OCI-LY1 (cell line): ENCODE measurements around the gene NBEAL1.

Source experiments
- H2AFZ ChIP-seq: fragments of 200-600 bp; sonication (generic), shearing (Covaris generic); 2 replicates; pipeline ENCODE4 v1.6.0; 2014; ENCODE audit warnings: antibody characterized with exemption, mild to moderate bottlenecking, low read length
- H3F3A ChIP-seq: fragments of 200-600 bp; sonication (generic), shearing (Covaris generic); 2 replicates; pipeline ENCODE4 v1.6.0; 2014; ENCODE audit warnings: mild to moderate bottlenecking, antibody characterized with exemption, low read length, moderate library complexity; ENCODE audit not compliant: insufficient read depth
- H3K27ac ChIP-seq: fragments of 200-600 bp; sonication (generic); 2 replicates; pipeline ENCODE4 v1.5.1; 2014; ENCODE audit warnings: low read length, mixed run types, mild to moderate bottlenecking, low read depth; ENCODE audit not compliant: poor library complexity, severe bottlenecking
- H3K27me3 ChIP-seq: fragments of 200-600 bp; sonication (generic); 2 replicates; pipeline ENCODE4 v1.6.0; 2014; ENCODE audit warnings: antibody characterized with exemption, mild to moderate bottlenecking, low read length, moderate library complexity; ENCODE audit not compliant: insufficient read depth
- H3K36me3 ChIP-seq: fragments of 200-600 bp; sonication (generic); 2 replicates; pipeline ENCODE4 v1.6.1; 2014; ENCODE audit warnings: mild to moderate bottlenecking, antibody characterized with exemption, low read length, moderate library complexity, mixed read lengths; ENCODE audit not compliant: insufficient read depth
- H3K4me1 ChIP-seq: fragments of 200-600 bp; sonication (generic); 2 replicates; pipeline ENCODE4 v1.5.1; 2014; ENCODE audit warnings: mild to moderate bottlenecking, low read length, moderate library complexity; ENCODE audit not compliant: insufficient read depth, severe bottlenecking
- H3K4me2 ChIP-seq: fragments of 200-600 bp; sonication (generic), shearing (Covaris generic); 2 replicates; pipeline ENCODE4 v1.6.1; 2014; ENCODE audit warnings: low read length
- H3K4me3 ChIP-seq: fragments of 200-600 bp; sonication (generic); 2 replicates; pipeline ENCODE4 v1.5.1; 2014; ENCODE audit warnings: low read length, low read depth, mild to moderate bottlenecking, mixed read lengths; ENCODE audit not compliant: poor library complexity, severe bottlenecking
- H3K79me2 ChIP-seq: fragments of 200-600 bp; shearing (Covaris generic); 2 replicates; pipeline ENCODE4 v1.6.1; 2016; ENCODE audit warnings: mixed run types, low read length, mixed read lengths; ENCODE audit not compliant: insufficient read depth
- H3K9ac ChIP-seq: fragments of 200-600 bp; sonication (generic), shearing (Covaris generic); 2 replicates; pipeline ENCODE4 v1.6.1; 2014; ENCODE audit warnings: mild to moderate bottlenecking, low read length, mixed read lengths
- H3K9me2 ChIP-seq: fragments of 200-600 bp; sonication (generic), shearing (Covaris generic); 2 replicates; pipeline ENCODE4 v1.6.1; 2014; ENCODE audit warnings: low read depth, mild to moderate bottlenecking, low read length, mixed read lengths
- H3K9me3 ChIP-seq: fragments of 200-600 bp; shearing (Covaris generic); 2 replicates; pipeline ENCODE4 v1.6.1; 2014; ENCODE audit warnings: low read length, mixed read lengths
- H4K20me1 ChIP-seq: fragments of 200-600 bp; sonication (generic), shearing (Covaris generic); 2 replicates; pipeline ENCODE4 v1.6.0; 2016; ENCODE audit warnings: mild to moderate bottlenecking, low read length; ENCODE audit not compliant: insufficient read depth
- CTCF ChIP-seq: fragments of 200-600 bp; sonication (generic), shearing (Covaris generic); IDR thresholded peaks from 2 replicates; pipeline ENCODE4 v1.5.1; 2017; ENCODE audit warnings: mild to moderate bottlenecking, antibody characterized with exemption, low read length, moderate library complexity, mixed read lengths
- EZH2 ChIP-seq: fragments of 200-600 bp; sonication (generic), shearing (Covaris generic); IDR thresholded peaks from 2 replicates; pipeline ENCODE4 v1.8.0; 2017; ENCODE audit warnings: borderline replicate concordance, mixed run types, mild to moderate bottlenecking, antibody characterized with exemption, low read length, moderate library complexity, mixed read lengths

NBEAL1 gene

GRCh38 chr2:203042178-203042577 lies 27.5 kb downstream of the NBEAL1 start:
- Histone ChIP-seq H3K27ac (no peak overlapping the region), H3K36me3 (no peaks in the 10 kb centered on the region), H4K20me1 (no peaks in the 10 kb centered on the region), H2AFZ (no peak overlapping the region), H3K27me3 (no peaks in the 10 kb centered on the region), H3K9me2 (no peaks in the 10 kb centered on the region), H3K4me2 (no peak overlapping the region), H3K79me2 (no peaks in the 10 kb centered on the region), H3K9me3 (no peaks in the 10 kb centered on the region), H3K4me3 (no peak overlapping the region), H3F3A (no peaks in the 10 kb centered on the region), H3K9ac (no peak overlapping the region), H3K4me1 (no peaks in the 10 kb centered on the region)
- TF ChIP-seq EZH2 = no peak
- no peak for TF ChIP-seq CTCF

GRCh38 chr2:203043226-203043625 lies 28.6 kb downstream of the NBEAL1 start:
- Histone ChIP-seq H3K9me2 (no peaks in the 10 kb centered on the region), H3K79me2 (no peaks in the 10 kb centered on the region), H3K4me1 (no peaks in the 10 kb centered on the region), H3K27me3 (no peaks in the 10 kb centered on the region), H3F3A (no peaks in the 10 kb centered on the region), H3K4me3 (no peak overlapping the region), H3K9ac (no peak overlapping the region), H3K4me2 (no peak overlapping the region), H2AFZ (no peak overlapping the region), H3K36me3 (no peaks in the 10 kb centered on the region), H3K27ac (no peak overlapping the region), H3K9me3 (no peaks in the 10 kb centered on the region), H4K20me1 (no peaks in the 10 kb centered on the region)
- TF ChIP-seq CTCF (no peak), EZH2 (no peak)

GRCh38 chr2:203045867-203046266 lies 31.2 kb downstream of the NBEAL1 start:
- Histone ChIP-seq H3K9me3 (no peaks in the 10 kb centered on the region), H3K4me3 (no peak overlapping the region), H3K4me2 (no peak overlapping the region), H3K27me3 (no peaks in the 10 kb centered on the region), H3K9ac (no peak overlapping the region), H3K4me1 (no peaks in the 10 kb centered on the region), H2AFZ (no peak overlapping the region), H3K9me2 (no peaks in the 10 kb centered on the region), H3K36me3 (no peaks in the 10 kb centered on the region), H3K79me2 (no peaks in the 10 kb centered on the region), H4K20me1 (no peaks in the 10 kb centered on the region), H3K27ac (no peak overlapping the region), H3F3A (no peaks in the 10 kb centered on the region)
- no peak for TF ChIP-seq EZH2
- no peak for TF ChIP-seq CTCF
